ENCODE results near the gene TMEM92.

DNA sequence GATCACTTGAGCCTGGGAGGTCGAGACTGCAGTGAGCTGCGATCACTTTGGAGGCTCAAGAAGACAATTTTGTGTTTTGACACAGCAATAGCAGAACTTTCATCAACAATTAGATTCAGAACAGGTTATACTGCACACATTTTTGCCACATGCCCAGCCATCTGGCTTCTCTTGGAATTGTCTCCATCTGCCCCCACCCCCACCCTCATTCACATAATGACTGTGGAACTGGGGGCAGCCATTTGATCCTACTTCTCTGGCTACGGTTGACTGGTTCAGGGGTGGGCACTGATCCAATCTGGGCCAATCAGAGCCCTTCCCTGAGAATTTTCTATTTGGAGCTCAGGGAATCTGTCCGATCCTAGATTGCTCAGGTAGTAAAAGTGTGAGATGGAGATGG, 14.0 kb downstream of the TMEM92 start:
- TF ChIP-seq CTCF (IDR thresholded peaks at IDR 0.05; ENCODE audit: low read depth, low read length): no peak
- no peak for TF ChIP-seq EZH2phosphoT487 (IDR thresholded peaks at IDR 0.05; ENCODE audit: low read depth)

All from OCI-LY3 (cell line).